Measurements from ENCODE around the gene TLL1. TPM values are rescaled to one million over a fixed set of nuclear protein-coding genes. Genes with fewer than 3 reads are reported as not detected.

TLL1 gene
- total and polyA plus RNA-seq, 2 experiments from 2014 or later = 0.18 to 2.4 TPM

DNA sequence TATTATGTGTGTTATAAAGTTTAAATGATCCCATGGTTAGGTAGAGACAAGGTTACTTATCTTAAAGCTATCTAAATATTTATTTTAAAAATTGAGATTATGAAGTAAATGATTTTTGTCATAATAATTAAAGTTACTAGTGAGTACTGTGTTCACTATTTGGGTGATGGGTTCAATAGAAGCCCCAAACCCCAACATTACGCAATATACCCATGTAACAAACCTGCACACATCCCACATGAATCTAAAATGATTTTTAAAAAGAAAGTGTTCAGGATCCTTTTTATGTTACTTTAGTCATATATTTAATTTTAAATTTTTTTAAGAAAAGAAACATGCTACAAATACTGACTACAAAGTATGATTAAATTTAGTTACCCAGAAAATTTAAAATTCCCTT is 193.9 kb downstream of the TLL1 start (continued):
- TF ChIP-seq, protein P1, sequence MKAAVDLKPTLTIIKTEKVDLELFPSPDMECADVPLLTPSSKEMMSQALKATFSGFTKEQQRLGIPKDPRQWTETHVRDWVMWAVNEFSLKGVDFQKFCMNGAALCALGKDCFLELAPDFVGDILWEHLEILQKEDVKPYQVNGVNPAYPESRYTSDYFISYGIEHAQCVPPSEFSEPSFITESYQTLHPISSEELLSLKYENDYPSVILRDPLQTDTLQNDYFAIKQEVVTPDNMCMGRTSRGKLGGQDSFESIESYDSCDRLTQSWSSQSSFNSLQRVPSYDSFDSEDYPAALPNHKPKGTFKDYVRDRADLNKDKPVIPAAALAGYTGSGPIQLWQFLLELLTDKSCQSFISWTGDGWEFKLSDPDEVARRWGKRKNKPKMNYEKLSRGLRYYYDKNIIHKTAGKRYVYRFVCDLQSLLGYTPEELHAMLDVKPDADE (IDR thresholded peaks at IDR 0.05) = no peak
- TF ChIP-seq, protein P2, sequence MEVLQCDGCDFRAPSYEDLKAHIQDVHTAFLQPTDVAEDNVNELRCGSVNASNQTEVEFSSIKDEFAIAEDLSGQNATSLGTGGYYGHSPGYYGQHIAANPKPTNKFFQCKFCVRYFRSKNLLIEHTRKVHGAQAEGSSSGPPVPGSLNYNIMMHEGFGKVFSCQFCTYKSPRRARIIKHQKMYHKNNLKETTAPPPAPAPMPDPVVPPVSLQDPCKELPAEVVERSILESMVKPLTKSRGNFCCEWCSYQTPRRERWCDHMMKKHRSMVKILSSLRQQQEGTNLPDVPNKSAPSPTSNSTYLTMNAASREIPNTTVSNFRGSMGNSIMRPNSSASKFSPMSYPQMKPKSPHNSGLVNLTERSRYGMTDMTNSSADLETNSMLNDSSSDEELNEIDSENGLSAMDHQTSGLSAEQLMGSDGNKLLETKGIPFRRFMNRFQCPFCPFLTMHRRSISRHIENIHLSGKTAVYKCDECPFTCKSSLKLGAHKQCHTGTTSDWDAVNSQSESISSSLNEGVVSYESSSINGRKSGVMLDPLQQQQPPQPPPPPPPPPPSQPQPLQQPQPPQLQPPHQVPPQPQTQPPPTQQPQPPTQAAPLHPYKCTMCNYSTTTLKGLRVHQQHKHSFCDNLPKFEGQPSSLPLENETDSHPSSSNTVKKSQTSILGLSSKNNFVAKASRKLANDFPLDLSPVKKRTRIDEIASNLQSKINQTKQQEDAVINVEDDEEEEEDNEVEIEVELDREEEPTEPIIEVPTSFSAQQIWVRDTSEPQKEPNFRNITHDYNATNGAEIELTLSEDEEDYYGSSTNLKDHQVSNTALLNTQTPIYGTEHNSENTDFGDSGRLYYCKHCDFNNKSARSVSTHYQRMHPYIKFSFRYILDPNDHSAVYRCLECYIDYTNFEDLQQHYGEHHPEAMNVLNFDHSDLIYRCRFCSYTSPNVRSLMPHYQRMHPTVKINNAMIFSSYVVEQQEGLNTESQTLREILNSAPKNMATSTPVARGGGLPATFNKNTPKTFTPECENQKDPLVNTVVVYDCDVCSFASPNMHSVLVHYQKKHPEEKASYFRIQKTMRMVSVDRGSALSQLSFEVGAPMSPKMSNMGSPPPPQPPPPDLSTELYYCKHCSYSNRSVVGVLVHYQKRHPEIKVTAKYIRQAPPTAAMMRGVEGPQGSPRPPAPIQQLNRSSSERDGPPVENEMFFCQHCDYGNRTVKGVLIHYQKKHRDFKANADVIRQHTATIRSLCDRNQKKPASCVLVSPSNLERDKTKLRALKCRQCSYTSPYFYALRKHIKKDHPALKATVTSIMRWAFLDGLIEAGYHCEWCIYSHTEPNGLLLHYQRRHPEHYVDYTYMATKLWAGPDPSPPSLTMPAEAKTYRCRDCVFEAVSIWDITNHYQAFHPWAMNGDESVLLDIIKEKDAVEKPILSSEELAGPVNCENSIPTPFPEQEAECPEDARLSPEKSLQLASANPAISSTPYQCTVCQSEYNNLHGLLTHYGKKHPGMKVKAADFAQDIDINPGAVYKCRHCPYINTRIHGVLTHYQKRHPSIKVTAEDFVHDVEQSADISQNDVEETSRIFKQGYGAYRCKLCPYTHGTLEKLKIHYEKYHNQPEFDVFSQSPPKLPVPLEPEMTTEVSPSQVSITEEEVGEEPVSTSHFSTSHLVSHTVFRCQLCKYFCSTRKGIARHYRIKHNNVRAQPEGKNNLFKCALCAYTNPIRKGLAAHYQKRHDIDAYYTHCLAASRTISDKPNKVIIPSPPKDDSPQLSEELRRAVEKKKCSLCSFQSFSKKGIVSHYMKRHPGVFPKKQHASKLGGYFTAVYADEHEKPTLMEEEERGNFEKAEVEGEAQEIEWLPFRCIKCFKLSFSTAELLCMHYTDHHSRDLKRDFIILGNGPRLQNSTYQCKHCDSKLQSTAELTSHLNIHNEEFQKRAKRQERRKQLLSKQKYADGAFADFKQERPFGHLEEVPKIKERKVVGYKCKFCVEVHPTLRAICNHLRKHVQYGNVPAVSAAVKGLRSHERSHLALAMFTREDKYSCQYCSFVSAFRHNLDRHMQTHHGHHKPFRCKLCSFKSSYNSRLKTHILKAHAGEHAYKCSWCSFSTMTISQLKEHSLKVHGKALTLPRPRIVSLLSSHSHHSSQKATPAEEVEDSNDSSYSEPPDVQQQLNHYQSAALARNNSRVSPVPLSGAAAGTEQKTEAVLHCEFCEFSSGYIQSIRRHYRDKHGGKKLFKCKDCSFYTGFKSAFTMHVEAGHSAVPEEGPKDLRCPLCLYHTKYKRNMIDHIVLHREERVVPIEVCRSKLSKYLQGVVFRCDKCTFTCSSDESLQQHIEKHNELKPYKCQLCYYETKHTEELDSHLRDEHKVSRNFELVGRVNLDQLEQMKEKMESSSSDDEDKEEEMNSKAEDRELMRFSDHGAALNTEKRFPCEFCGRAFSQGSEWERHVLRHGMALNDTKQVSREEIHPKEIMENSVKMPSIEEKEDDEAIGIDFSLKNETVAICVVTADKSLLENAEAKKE (CRISPR knock-in tag; IDR thresholded peaks at IDR 0.05) = no peak
- TF ChIP-seq ZNF331 (CRISPR knock-in tag; IDR thresholded peaks at IDR 0.05; ENCODE audit: low read depth) (no peak), EZH2 (IDR thresholded peaks at IDR 0.05; ENCODE audit: low read depth, unreplicated experiment) (no peak), NANOG (IDR thresholded peaks at IDR 0.05; ENCODE audit: borderline replicate concordance) (no peak), CREB1 (CRISPR knock-in tag; IDR thresholded peaks at IDR 0.05; ENCODE audit: low read depth) (no peak)

DNA sequence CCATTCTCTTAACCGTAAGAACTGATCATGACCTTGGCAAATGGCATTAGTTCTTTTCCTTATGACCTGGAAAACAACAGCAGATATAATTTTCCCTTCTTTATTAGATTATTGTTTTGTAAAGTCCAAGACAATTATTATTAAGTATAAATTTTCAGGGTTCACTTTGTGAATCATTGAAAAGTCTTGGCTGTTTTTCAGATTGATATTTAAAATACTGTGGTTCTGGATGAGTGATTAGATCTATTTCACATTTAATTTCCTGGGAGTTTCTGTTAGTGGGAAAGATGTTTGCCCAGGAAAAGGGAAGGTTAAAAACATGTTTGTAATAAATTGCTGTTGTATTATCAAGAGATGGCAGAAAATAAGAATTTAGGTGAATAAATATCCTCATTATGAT is 194.9 kb downstream of the TLL1 start:
- H3K27ac ChIP-seq (ENCODE audit: low read depth) = no peak overlapping the region
- no peak overlapping the region for H2AFZ ChIP-seq
- DNase-seq (ENCODE audit: low spot score) = no peak
- H3K4me1 ChIP-seq (ENCODE audit: insufficient read depth) = no peaks in the 10 kb centered on the region
- no peaks in the 10 kb centered on the region for H3K4me1 Mint-ChIP-seq
- H3K27ac Mint-ChIP-seq = no peak overlapping the region
- H3K4me2 ChIP-seq = no peak overlapping the region
- no peaks in the 10 kb centered on the region for H3K9me3 Mint-ChIP-seq
- no peak overlapping the region for H3K4me3 ChIP-seq
- H3K9me2 ChIP-seq (ENCODE audit: insufficient read depth) = no peaks in the 10 kb centered on the region
- no peaks in the 10 kb centered on the region for H3K36me3 Mint-ChIP-seq (ENCODE audit: low read depth)
- no peaks in the 10 kb centered on the region for H3K27me3 ChIP-seq (ENCODE audit: insufficient read depth)
- H3K4me3 Mint-ChIP-seq = no peak overlapping the region
- no peaks in the 10 kb centered on the region for H3F3A ChIP-seq (replicated peaks; ENCODE audit: low read depth)
- H3K36me3 ChIP-seq (ENCODE audit: insufficient read depth) = no peaks in the 10 kb centered on the region
- H3K79me2 ChIP-seq (replicated peaks; ENCODE audit: insufficient read depth) = no peaks in the 10 kb centered on the region
- no peak for ATAC-seq
- no peaks in the 10 kb centered on the region for H3K27me3 Mint-ChIP-seq (ENCODE audit: insufficient read depth, low read depth, poor library complexity)
- no peaks in the 10 kb centered on the region for H4K20me1 ChIP-seq (replicated peaks; ENCODE audit: insufficient read depth)
- TF ChIP-seq ZNF331 (CRISPR knock-in tag; IDR thresholded peaks at IDR 0.05; ENCODE audit: low read depth) (no peak), NANOG (IDR thresholded peaks at IDR 0.05; ENCODE audit: borderline replicate concordance) (no peak)
- TF ChIP-seq, protein P3, sequence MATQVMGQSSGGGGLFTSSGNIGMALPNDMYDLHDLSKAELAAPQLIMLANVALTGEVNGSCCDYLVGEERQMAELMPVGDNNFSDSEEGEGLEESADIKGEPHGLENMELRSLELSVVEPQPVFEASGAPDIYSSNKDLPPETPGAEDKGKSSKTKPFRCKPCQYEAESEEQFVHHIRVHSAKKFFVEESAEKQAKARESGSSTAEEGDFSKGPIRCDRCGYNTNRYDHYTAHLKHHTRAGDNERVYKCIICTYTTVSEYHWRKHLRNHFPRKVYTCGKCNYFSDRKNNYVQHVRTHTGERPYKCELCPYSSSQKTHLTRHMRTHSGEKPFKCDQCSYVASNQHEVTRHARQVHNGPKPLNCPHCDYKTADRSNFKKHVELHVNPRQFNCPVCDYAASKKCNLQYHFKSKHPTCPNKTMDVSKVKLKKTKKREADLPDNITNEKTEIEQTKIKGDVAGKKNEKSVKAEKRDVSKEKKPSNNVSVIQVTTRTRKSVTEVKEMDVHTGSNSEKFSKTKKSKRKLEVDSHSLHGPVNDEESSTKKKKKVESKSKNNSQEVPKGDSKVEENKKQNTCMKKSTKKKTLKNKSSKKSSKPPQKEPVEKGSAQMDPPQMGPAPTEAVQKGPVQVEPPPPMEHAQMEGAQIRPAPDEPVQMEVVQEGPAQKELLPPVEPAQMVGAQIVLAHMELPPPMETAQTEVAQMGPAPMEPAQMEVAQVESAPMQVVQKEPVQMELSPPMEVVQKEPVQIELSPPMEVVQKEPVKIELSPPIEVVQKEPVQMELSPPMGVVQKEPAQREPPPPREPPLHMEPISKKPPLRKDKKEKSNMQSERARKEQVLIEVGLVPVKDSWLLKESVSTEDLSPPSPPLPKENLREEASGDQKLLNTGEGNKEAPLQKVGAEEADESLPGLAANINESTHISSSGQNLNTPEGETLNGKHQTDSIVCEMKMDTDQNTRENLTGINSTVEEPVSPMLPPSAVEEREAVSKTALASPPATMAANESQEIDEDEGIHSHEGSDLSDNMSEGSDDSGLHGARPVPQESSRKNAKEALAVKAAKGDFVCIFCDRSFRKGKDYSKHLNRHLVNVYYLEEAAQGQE (IDR thresholded peaks at IDR 0.05; ENCODE audit: unreplicated experiment) = no peak

Data from GM23338 (cell line).